A549 (cell line): ENCODE results near the gene DUOX1.

ENCODE experiments used
- EP300 ChIP-seq, 2 experiments: fragments of >200 bp; sonication (Bioruptor Twin); formaldehyde crosslinking; IDR thresholded peaks; 2 replicates in 1 of 2; 3 replicates in 1 of 2; pipeline ENCODE4 v1.6.1; 2016 to 2017
- MYC ChIP-seq: IDR thresholded peaks from 2 replicates; pipeline ENCODE4 v1.6.1; 2012; ENCODE audit warnings: mild to moderate bottlenecking, inconsistent platforms, low read length, improper control_type of control experiment, borderline replicate concordance
- SMC3 ChIP-seq: fragments of >200 bp; sonication (Bioruptor Twin); formaldehyde crosslinking; IDR thresholded peaks from 3 replicates; pipeline ENCODE4 v1.6.1; 2018; ENCODE audit warnings: inconsistent platforms
- TF ChIP-seq, protein P1 (sequence below): fragments of >200 bp; sonication (Bioruptor Twin); formaldehyde crosslinking; IDR thresholded peaks from 3 replicates; pipeline ENCODE4 v1.5.1; 2016
- TF ChIP-seq, protein P2 (sequence below): IDR thresholded peaks from 2 replicates; pipeline ENCODE4 v1.6.1; 2012
- TF ChIP-seq, protein P3 (sequence below): fragments of 200-600 bp; sonication (generic); IDR thresholded peaks from 2 replicates; pipeline ENCODE4 v1.6.1; 2016; ENCODE audit warnings: antibody characterized with exemption, mild to moderate bottlenecking, moderate library complexity

DNA sequence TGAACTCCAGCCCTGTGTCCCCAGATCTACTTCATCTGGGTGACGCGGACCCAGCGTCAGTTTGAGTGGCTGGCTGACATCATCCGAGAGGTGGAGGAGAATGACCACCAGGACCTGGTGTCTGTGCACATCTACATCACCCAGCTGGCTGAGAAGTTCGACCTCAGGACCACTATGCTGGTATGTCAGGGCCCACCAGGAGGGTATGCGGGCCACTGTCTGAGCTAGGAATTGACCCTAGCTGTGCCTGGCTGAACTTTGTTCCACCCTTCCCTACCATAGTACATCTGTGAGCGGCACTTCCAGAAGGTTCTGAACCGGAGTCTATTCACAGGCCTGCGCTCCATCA lies 33.7 kb downstream of the DUOX1 start:
- TF ChIP-seq SMC3 (no peak), EP300 (IDR thresholded peaks at IDR 0.05) (no peak), MYC (no peak)
- TF ChIP-seq, protein P1, sequence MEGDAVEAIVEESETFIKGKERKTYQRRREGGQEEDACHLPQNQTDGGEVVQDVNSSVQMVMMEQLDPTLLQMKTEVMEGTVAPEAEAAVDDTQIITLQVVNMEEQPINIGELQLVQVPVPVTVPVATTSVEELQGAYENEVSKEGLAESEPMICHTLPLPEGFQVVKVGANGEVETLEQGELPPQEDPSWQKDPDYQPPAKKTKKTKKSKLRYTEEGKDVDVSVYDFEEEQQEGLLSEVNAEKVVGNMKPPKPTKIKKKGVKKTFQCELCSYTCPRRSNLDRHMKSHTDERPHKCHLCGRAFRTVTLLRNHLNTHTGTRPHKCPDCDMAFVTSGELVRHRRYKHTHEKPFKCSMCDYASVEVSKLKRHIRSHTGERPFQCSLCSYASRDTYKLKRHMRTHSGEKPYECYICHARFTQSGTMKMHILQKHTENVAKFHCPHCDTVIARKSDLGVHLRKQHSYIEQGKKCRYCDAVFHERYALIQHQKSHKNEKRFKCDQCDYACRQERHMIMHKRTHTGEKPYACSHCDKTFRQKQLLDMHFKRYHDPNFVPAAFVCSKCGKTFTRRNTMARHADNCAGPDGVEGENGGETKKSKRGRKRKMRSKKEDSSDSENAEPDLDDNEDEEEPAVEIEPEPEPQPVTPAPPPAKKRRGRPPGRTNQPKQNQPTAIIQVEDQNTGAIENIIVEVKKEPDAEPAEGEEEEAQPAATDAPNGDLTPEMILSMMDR, result no peak
- TF ChIP-seq, protein P2, sequence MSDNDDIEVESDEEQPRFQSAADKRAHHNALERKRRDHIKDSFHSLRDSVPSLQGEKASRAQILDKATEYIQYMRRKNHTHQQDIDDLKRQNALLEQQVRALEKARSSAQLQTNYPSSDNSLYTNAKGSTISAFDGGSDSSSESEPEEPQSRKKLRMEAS, result no peak
- TF ChIP-seq, protein P3, sequence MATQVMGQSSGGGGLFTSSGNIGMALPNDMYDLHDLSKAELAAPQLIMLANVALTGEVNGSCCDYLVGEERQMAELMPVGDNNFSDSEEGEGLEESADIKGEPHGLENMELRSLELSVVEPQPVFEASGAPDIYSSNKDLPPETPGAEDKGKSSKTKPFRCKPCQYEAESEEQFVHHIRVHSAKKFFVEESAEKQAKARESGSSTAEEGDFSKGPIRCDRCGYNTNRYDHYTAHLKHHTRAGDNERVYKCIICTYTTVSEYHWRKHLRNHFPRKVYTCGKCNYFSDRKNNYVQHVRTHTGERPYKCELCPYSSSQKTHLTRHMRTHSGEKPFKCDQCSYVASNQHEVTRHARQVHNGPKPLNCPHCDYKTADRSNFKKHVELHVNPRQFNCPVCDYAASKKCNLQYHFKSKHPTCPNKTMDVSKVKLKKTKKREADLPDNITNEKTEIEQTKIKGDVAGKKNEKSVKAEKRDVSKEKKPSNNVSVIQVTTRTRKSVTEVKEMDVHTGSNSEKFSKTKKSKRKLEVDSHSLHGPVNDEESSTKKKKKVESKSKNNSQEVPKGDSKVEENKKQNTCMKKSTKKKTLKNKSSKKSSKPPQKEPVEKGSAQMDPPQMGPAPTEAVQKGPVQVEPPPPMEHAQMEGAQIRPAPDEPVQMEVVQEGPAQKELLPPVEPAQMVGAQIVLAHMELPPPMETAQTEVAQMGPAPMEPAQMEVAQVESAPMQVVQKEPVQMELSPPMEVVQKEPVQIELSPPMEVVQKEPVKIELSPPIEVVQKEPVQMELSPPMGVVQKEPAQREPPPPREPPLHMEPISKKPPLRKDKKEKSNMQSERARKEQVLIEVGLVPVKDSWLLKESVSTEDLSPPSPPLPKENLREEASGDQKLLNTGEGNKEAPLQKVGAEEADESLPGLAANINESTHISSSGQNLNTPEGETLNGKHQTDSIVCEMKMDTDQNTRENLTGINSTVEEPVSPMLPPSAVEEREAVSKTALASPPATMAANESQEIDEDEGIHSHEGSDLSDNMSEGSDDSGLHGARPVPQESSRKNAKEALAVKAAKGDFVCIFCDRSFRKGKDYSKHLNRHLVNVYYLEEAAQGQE, result no peak
